Epithelial cell of proximal tubule (primary cell): ENCODE data around the gene OGFOD1. TPM values are rescaled to one million over a fixed set of nuclear protein-coding genes. Genes with fewer than 3 reads are reported as not detected.
"Not testable (repeated sequence)": the region's sequence is repeated elsewhere in the genome, so short reads cannot be mapped to it uniquely, and the experiment has no call there.

Source experiments
- DNase-seq: peaks from one replicate; pipeline ENCODE4 v3.0.0-alpha.2; 2011; ENCODE audit warnings: low read depth
- H3K4me3 ChIP-seq: 2 replicates; pipeline ENCODE4 v1.5.1; 2011; ENCODE audit warnings: low read depth, mild to moderate bottlenecking, low read length
- CTCF ChIP-seq: conservative IDR thresholded peaks from 2 replicates; pipeline ENCODE4 v1.5.1; 2012; ENCODE audit warnings: low read depth, mild to moderate bottlenecking, low read length
- total RNA-seq: library from RNA; depleted of rRNA; stranded (reverse); fragments of >200 nt; gene quantifications from 2 replicates; pipeline ENCODE4 v1.2.3, GENCODE V29; 2015

Gene OGFOD1
- total RNA-seq, 1 donor from 2014 or later, result 66.7 TPM

DNA sequence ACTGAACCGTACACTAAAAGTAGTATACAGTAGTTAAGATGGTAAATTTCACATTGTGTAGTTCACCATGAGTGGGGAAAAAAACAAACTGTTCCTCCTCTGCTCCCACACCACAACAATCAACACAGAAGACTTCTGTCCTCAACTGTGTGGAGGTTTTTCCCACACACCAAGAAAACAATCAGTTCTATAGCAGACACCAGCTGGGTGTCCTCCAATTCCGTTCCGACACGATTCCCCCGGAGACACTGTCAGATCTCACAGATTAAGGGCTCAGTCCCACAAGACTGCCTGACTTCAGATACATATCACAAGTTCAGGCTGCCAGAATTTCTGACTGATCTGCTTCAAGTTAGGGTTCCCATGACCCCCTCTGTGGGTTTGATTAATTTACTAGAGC lies 36.7 kb downstream of the OGFOD1 start:
- no peak for TF ChIP-seq CTCF
- no peak for DNase-seq
- H3K4me3 ChIP-seq, result no peak overlapping the region

GRCh38 chr16:56488868-56489267 lies 37.5 kb downstream of the OGFOD1 start:
- DNase-seq, H3K4me3 ChIP-seq: not testable (repeated sequence)

- no peak overlapping the region for H3K4me3 ChIP-seq
- no peak for DNase-seq
- no peak for TF ChIP-seq CTCF
Observed at GRCh38 chr16:56491657-56492261, 40.4 kb downstream of the OGFOD1 start.

- DNase-seq, result no peak
- TF ChIP-seq CTCF, result no peak
- H3K4me3 ChIP-seq, result no peak overlapping the region
Observed at GRCh38 chr16:56493126-56493525, 41.8 kb downstream of the OGFOD1 start.

- TF ChIP-seq CTCF, result no peak
- no peak overlapping the region for H3K4me3 ChIP-seq
- no peak for DNase-seq
Observed at GRCh38 chr16:56493815-56494214, 42.5 kb downstream of the OGFOD1 start.

GRCh38 chr16:56505181-56505580 lies 53.8 kb downstream of the OGFOD1 start:
- no peak for TF ChIP-seq CTCF
- H3K4me3 ChIP-seq, result no peak overlapping the region
- no peak for DNase-seq

DNA sequence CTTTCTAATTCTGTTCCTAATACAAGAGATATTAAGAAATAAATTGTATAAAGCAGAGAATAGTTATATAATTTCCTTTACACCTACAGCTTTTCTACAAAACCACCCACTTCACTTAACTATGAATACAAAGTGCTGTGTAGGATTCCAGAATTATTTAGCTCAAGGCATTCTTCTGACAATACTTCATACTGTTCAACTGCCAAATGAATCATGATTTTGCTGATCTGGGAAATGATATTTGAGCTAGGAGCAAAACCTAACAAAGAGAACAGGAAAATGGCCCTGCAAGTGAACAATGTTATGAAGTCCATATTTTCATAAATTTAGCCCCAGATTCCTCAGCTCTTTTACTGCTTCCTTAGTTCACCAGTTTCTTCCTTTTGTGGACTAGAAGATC lies 55.6 kb downstream of the OGFOD1 start:
- no peak overlapping the region for H3K4me3 ChIP-seq
- no peak for TF ChIP-seq CTCF
- DNase-seq, result no peak

- no peak for TF ChIP-seq CTCF
- no peak for DNase-seq
- no peak overlapping the region for H3K4me3 ChIP-seq
Observed at GRCh38 chr16:56510544-56510943, 59.2 kb downstream of the OGFOD1 start.
